SJSA1 (cell line): ENCODE results near the gene WWOX. TPM values are rescaled to one million over a fixed set of nuclear protein-coding genes. Genes with fewer than 3 reads are reported as not detected.

Source experiments
- DNase-seq, 2 experiments: peaks; one replicate each; pipeline ENCODE4 v3.0.0-alpha.2; 2015 to 2020; ENCODE audit warnings: low spot score in 2 of 2, low read depth in 1 of 2
- H3K27ac ChIP-seq: fragments of 250-450 bp; sonication (Bioruptor Pico); 2 replicates; pipeline ENCODE4 v1.5.1; 2020; ENCODE audit warnings: mild to moderate bottlenecking, moderate library complexity
- H3K27me3 ChIP-seq: fragments of 250-450 bp; sonication (Bioruptor Pico); replicated peaks from 2 replicates; pipeline ENCODE4 v1.5.1; 2020; ENCODE audit warnings: mild to moderate bottlenecking, moderate library complexity
- H3K36me3 ChIP-seq: fragments of 250-450 bp; sonication (Bioruptor Pico); 2 replicates; pipeline ENCODE4 v1.5.1; 2020; ENCODE audit warnings: mild to moderate bottlenecking
- H3K4me1 ChIP-seq: fragments of 250-450 bp; sonication (Bioruptor Pico); replicated peaks from 2 replicates; pipeline ENCODE4 v1.6.1; 2021; ENCODE audit warnings: mild to moderate bottlenecking
- H3K4me3 ChIP-seq: fragments of 250-450 bp; sonication (Bioruptor Pico); 2 replicates; pipeline ENCODE4 v1.5.1; 2020; ENCODE audit warnings: mild to moderate bottlenecking
- H3K9me3 ChIP-seq: fragments of 250-450 bp; sonication (Bioruptor Pico); replicated peaks from 2 replicates; pipeline ENCODE4 v1.5.1; 2020; ENCODE audit warnings: mild to moderate bottlenecking
- total RNA-seq: library from RNA; depleted of rRNA; stranded (reverse); fragments of >200 nt; shearing (Covaris generic); gene quantifications from 2 replicates; pipeline ENCODE4 v1.2.3, GENCODE V29; 2014

Gene WWOX
- total RNA-seq, 1 experiment from 2014 or later, result 13.4 TPM

DNA sequence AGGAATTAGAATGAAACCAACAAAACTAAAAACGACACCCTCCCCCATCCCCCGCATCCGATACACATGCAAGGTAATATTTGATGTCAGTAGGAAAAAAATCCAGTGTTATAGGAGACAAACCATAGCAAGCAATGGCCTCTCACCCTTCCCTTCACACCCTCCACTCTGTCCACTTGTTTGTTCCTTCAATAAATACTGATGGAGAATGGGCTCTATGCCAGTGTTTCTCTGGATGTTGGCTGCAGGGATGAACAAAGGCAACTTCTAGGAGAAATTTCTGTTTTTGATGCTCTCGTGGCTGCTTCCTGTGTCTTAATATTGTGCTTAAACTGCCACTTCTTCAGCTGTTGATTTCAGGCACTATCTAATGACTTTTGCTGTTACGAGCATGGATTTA is 98.8 kb downstream of the WWOX start:
- H3K27ac ChIP-seq, result no peak overlapping the region
- H3K4me1 ChIP-seq, result no peaks in the 10 kb centered on the region
- H3K27me3 ChIP-seq, result no peaks in the 10 kb centered on the region
- no peak overlapping the region for H3K4me3 ChIP-seq
- no peaks in the 10 kb centered on the region for H3K36me3 ChIP-seq
- H3K9me3 ChIP-seq, result no peaks in the 10 kb centered on the region
- no peak for DNase-seq

DNA sequence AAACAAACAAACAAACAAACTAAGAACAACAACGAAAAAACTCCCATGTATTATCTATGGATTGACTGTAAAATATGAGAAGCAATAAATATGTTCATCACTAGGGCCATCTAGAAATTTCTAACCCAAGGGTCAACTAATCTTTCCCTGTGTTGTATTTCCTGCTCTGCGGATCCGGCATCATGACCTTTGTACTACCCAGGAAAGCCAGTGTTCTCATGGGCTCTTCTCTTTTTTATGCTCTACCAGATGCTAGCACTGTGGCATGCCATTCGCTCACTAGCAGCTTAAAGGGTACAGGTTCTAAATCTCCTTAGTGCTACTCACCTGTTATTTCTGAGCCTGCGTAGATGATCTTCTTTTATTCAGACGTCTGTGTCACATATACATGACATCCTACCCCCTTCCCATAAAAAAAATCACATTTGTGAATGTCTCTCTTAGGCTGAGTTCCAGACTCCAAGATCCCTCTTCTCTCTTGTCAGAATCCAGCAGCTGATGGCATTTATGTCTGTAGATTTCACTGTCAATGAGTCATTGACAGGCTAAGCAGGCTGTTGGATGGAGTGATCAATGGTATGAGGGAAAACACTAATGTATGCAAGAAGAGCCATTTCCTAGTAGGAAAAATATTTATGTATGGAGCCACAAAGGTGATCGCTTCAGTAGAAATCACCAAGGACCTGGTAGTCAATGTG is 100.0 kb downstream of the WWOX start:
- no peak overlapping the region for H3K27ac ChIP-seq
- no peak for DNase-seq
- H3K4me3 ChIP-seq, result no peak overlapping the region
- H3K9me3 ChIP-seq, result no peaks in the 10 kb centered on the region
- H3K36me3 ChIP-seq, result no peaks in the 10 kb centered on the region
- no peaks in the 10 kb centered on the region for H3K27me3 ChIP-seq
- H3K4me1 ChIP-seq, result no peaks in the 10 kb centered on the region

DNA sequence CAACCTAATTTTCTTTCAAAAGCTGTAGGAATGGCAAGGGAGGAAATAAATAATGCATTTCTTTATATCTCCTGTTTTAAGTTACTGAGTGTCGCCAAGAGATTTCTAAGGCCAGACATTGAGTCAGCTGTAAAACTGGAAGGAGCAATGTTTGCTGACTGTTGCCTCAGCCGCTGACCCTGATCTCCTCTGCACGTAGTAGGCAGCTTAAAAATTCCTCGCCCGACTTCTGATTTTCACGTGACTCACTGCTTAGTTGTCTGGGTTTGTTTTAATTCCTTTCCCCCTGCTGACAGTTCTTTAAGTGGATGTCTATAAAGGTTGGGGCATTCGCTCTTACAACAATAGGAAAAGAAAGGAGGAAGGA is 100.6 kb downstream of the WWOX start:
- no peak overlapping the region for H3K4me3 ChIP-seq
- no peaks in the 10 kb centered on the region for H3K27me3 ChIP-seq
- H3K36me3 ChIP-seq, result no peaks in the 10 kb centered on the region
- DNase-seq, result no peak
- no peaks in the 10 kb centered on the region for H3K9me3 ChIP-seq
- H3K27ac ChIP-seq, result no peak overlapping the region
- H3K4me1 ChIP-seq, result no peaks in the 10 kb centered on the region

DNA sequence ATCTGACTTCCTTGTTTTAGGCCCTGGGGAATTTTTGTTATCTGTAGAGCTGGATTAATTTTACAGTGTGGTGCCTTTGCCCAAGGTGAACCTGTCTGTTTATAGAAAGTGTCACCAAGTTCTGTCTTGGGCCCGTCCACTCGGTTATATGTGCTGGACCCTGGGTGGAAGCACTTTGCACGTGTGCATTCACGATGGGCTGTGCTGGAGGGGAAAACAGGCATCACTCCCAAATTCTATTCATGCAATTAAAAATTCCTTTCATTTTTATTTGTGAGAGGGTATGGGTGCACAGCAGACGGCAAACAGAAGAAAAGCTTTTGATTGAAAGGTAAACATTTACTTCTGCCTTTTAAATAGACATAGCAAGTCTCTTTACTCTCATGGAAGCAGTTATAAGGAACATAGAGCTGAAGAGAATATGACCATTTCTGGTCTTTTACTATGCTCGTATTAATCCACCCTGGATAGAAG is 101.2 kb downstream of the WWOX start:
- DNase-seq, result no peak
- no peaks in the 10 kb centered on the region for H3K27me3 ChIP-seq

DNA sequence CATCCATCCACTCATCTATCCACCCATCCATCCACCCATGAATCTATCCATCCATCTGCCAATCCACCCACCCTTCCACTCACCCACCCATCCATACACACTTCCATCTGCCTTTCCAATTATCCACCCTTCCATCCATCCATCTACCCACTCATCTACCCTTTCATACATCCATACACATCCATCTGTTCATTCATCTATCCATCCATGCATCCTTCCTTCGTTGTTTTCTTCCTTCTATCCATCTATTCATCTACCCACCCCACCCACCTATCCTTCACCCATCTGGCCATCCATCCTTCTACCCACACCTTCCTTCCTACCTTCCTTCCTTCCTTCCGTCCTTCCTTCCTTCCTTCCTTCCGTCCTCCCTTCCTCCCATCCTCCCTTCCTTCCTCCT is 106.1 kb downstream of the WWOX start:
- no peaks in the 10 kb centered on the region for H3K36me3 ChIP-seq
- H3K4me3 ChIP-seq, result no peak overlapping the region
- no peak for DNase-seq
- peaks cover 3% of the 10 kb centered on the region; the same call in 1 of the 2 replicates for H3K4me1 ChIP-seq
- H3K27ac ChIP-seq, result no peak overlapping the region
- H3K9me3 ChIP-seq, result no peaks in the 10 kb centered on the region; the same call in 1 of the 2 replicates
- H3K27me3 ChIP-seq, result no peaks in the 10 kb centered on the region

More for the DNA sequence above, 101.2 kb downstream of the WWOX start:
- no peak overlapping the region for H3K4me3 ChIP-seq
- no peaks in the 10 kb centered on the region for H3K4me1 ChIP-seq
- no peak overlapping the region for H3K27ac ChIP-seq
- no peaks in the 10 kb centered on the region for H3K36me3 ChIP-seq
- no peaks in the 10 kb centered on the region for H3K9me3 ChIP-seq

DNA sequence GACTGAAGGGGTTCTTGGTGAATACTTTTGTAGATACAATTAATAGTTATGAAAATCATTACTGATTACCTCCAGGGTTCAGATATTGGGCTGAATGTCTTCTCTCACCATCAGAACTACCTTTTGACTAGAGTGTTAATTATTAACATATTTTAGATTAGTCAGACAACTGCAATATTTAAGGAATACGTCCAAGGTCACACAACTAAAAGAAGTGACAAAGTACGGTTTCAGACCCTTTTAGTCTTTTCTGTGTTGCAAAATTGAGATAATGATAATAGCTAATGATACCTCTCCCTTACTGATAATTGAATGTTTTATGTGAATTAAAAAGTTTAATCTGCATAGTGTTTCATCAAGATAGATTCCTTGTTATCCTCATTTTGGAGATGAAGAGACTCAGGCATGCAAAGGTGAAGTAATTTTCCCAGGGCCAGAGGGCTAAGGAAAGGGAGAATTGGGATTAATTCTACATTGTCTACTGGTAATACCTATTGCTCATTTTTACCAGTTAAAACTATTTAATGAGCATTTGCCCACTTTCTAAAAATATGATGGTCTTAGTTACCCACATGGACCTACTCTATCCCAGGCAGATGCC is 107.3 kb downstream of the WWOX start:
- Histone ChIP-seq H3K27me3 (no peaks in the 10 kb centered on the region), H3K36me3 (no peaks in the 10 kb centered on the region), H3K4me3 (no peak overlapping the region), H3K4me1 (peaks cover 5% of the 10 kb centered on the region; the same call in 1 of the 2 replicates), H3K27ac (no peak overlapping the region), H3K9me3 (no peaks in the 10 kb centered on the region; the same call in 1 of the 2 replicates)
- DNase-seq, result no peak

DNA sequence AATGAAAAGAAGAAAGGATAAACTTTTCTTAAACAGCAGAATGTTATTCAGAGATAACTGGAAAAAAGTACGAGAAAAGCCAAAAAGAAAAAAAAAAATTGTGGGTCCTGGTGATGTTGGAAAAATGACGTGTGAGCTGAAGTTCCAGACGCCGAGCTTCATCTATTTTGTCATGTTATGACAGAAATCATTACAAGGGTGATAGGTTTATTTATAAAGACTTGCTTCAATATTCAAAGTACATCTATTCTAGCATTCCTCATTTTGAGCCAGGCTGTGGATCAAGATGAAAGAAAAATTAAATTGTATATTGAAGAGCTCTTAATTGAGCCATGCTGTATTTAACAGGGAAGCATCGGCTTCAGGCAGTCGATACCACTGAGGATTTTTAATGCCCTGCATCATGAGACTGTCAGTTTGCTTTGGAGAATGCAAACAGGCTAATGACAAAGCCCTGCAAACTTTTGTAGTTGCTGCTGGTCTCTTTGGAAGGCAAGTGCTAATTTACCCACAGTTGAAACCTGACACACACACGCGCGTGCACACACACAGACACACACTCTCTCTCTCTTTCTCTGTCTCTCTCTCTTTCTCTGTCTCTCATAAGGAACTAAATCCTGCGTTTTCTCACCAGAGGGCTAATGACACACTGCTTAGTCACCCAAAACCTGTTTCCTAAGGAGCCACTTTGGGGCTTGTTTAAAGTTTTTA is 110.7 kb downstream of the WWOX start:
- Histone ChIP-seq H3K27ac (no peak overlapping the region), H3K9me3 (no peaks in the 10 kb centered on the region; the same call in 1 of the 2 replicates), H3K36me3 (no peaks in the 10 kb centered on the region), H3K4me3 (no peak overlapping the region), H3K27me3 (no peaks in the 10 kb centered on the region), H3K4me1 (peaks cover 5% of the 10 kb centered on the region; the same call in 1 of the 2 replicates)
- no peak for DNase-seq

DNA sequence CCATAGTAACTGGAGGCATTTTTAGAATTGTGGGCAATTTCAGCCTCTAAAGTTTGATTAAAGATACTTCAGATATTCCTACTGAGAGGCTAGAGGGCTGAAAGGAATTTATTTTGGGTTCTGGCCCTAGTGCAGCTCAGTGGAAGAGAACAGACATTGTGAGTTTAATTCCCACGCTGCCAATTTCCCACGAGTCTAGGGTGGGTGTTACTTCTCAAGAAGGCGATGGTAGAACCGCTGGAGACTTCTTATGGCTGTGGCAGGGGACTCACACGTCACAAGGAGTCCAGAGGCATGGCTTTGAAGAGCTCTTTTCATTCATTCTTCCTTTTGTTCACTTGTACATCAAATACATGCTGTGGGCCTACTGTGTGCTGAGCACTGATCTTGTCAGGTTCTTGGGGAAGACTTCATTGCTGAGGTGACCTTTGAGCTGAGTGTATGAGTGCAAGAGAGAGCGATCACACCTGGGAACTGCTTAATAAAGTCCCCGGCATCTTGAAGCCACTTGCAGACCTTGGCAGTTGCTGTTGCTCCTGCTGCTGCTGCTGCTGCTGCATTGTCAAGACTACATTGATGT is 111.7 kb downstream of the WWOX start:
- Histone ChIP-seq H3K4me1 (peaks cover 5% of the 10 kb centered on the region; the same call in 1 of the 2 replicates), H3K27ac (no peak overlapping the region), H3K36me3 (no peaks in the 10 kb centered on the region), H3K27me3 (no peaks in the 10 kb centered on the region), H3K4me3 (no peak overlapping the region), H3K9me3 (no peaks in the 10 kb centered on the region; the same call in 1 of the 2 replicates)
- DNase-seq, result no peak

DNA sequence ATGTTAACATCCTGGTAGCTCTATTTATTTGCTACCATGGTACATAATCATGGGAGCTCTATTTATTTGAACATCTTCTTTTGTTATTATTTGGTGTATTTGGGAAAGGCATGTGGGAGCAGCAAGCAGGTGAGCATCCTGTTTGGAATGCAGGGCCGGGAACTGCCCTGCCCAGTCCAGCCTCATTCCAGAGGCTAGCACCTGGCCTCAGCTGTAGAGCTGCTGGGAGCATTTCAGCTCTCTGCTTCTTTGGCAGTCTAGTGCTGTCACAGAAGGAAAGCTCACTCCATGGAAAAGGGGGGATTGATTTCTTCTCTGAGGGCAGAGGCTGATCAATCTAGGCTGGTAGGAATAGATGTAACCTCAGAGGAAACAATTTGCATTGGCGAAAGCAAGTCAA is 112.5 kb downstream of the WWOX start:
- no peak overlapping the region for H3K27ac ChIP-seq
- DNase-seq, result no peak
- no peaks in the 10 kb centered on the region for H3K36me3 ChIP-seq
- peaks cover 5% of the 10 kb centered on the region; the same call in 1 of the 2 replicates for H3K4me1 ChIP-seq
- H3K9me3 ChIP-seq, result no peaks in the 10 kb centered on the region; the same call in 1 of the 2 replicates
- no peak overlapping the region for H3K4me3 ChIP-seq
- no peaks in the 10 kb centered on the region for H3K27me3 ChIP-seq

DNA sequence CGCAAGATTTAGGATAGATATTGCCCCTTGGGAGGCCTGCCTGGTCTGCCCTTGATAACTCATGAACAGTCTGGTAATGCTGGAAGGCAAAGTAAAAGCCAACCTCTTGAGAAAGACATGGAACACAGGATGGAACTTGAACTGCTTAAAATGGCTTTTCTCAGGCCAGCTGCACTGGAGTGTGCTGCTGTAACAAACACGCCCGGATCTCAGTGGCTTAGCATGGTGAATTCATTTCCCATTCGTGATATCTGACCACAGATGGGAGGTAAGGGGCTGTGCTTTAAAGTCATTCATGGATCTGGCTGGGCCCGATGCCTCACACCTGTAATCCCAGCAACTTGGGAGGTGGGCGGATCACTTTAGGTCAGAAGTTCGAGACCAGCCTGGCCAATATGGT is 113.2 kb downstream of the WWOX start:
- Histone ChIP-seq H3K27me3 (no peaks in the 10 kb centered on the region), H3K36me3 (no peaks in the 10 kb centered on the region), H3K4me1 (peaks cover 5% of the 10 kb centered on the region; the same call in 1 of the 2 replicates), H3K9me3 (no peaks in the 10 kb centered on the region; the same call in 1 of the 2 replicates), H3K27ac (no peak overlapping the region), H3K4me3 (no peak overlapping the region)
- no peak for DNase-seq

DNA sequence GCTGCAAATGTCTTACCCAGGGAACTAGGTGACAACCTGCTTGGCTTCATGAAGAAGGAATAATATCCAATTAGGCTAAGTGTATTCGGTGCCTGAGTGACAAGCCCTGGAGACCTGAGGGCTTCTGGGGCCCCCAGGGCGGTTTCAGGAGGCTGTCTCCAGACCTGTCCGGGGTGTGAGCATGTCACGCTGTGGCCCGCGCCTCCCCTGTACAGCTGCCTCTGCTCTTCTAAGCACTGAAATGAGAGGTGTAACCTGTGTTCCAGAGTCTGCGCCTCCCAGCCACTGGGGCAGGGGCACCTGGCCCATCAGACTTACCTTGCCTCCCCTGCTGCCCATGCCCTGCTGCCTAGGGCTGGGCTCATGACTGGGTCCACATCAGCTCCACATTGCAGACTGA is 114.3 kb downstream of the WWOX start:
- H3K27me3 ChIP-seq, result no peaks in the 10 kb centered on the region
- no peak overlapping the region for H3K4me3 ChIP-seq
- H3K36me3 ChIP-seq, result no peaks in the 10 kb centered on the region
- peaks cover 5% of the 10 kb centered on the region; the same call in 1 of the 2 replicates for H3K4me1 ChIP-seq
- no peak overlapping the region for H3K27ac ChIP-seq
- H3K9me3 ChIP-seq, result no peaks in the 10 kb centered on the region; the same call in 1 of the 2 replicates
- DNase-seq, result no peak

DNA sequence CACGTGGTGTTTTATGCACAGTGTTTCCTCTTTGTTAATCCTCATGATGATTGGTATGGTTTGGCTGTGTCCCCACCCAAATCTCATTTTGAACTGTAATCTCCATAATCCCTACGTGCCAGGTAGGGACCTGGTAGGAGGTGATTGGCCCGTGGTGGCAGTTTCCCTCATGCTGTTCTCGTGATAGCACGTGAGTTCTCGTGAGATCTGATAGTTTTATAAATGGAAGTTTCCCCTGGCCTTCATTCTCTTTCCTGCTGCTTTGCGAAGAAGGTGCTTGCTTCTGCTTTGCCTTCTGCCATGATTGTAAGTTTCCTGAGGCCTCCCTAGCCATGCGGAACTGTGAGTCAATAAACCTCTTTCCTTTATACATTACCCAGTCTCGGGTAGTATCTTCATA is 115.8 kb downstream of the WWOX start:
- Histone ChIP-seq H3K9me3 (no peaks in the 10 kb centered on the region), H3K27me3 (0 out of 2 replicates have a peak, but pooled peaks cover 2% of the 10 kb centered on the region), H3K27ac (no peak overlapping the region), H3K4me3 (no peak overlapping the region), H3K4me1 (peaks cover 4% of the 10 kb centered on the region; the same call in 1 of the 2 replicates), H3K36me3 (no peaks in the 10 kb centered on the region)
- DNase-seq, result no peak

DNA sequence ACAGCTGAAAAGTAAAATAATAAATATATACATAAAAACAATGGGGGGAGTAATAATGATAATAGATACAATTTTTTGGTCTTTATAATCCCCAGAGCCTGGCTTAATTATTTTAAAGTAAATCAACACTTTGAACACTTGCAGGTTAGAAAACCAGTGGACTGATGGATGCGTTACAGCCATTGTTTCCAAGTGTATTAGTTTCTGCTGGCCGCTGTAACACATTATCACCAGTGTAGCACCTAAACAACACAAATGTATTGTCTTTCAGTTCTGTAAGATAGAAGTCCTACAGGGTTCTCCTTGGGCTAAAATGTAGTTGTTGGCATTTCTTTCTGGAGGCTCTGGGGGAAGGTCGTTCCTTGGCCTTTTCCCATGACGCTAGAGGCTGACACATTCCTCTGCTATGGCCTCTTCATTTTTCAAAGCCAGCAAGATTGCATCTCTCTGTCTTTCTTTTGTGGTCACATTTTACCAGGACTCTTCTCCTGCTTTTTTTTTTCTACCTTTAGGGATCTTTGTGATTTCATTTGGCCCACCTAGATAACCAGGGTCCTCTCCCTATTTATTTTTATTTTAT is 116.8 kb downstream of the WWOX start:
- Histone ChIP-seq H3K4me1 (peaks cover 4% of the 10 kb centered on the region; the same call in 1 of the 2 replicates), H3K9me3 (no peaks in the 10 kb centered on the region), H3K27me3 (0 out of 2 replicates have a peak, but pooled peaks cover 2% of the 10 kb centered on the region), H3K36me3 (no peaks in the 10 kb centered on the region), H3K4me3 (no peak overlapping the region), H3K27ac (no peak overlapping the region)
- no peak for DNase-seq
